HG03066 (cell line): ENCODE data around the gene ZBTB40.

ENCODE experiments used
- ATAC-seq: cut with Tn5 transposase; IDR thresholded peaks from one replicate; pipeline ENCODE4 v1.9.1; 2021; ENCODE audit warnings: low read depth; ENCODE audit not compliant: unreplicated experiment

The ZBTB40 gene

DNA sequence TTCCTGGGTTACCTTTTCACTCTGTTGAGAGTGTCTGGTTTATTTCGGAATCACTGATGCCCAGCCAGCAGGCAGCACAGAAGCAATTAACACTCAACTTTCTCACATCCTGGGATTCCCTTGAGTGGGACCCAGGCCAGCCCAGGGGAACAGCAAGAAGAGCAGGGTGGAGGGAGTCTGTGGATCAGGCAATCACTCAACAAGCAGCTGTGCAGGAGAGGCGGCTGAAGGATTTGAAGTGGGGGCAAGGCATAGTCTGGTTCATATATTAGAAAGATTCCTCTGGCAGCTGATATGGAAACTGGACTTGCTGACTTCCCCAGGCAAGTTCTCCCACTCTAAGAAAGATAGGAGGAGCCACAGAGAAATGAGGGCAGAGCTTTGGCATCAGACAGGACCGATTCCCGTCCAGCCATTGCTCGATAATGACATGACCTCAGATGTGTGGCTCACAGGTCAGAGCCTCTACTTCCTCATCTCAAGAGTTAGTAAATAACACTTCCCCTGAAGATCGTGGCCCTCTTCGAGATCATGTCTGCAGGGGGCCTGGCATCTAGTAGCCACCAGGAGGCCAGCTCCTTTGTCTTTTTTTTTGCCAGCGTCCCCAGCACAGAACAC is 124.0 kb downstream of the ZBTB40 start:
- ATAC-seq, result no peak

DNA sequence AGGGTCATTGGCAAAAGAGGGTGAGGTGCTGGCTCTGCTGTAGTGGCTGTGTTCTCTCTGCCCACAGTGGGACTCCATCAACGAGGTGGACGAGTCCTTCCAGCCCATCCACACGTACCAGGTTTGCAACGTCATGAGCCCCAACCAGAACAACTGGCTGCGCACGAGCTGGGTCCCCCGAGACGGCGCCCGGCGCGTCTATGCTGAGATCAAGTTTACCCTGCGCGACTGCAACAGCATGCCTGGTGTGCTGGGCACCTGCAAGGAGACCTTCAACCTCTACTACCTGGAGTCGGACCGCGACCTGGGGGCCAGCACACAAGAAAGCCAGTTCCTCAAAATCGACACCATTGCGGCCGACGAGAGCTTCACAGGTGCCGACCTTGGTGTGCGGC is 124.5 kb downstream of the ZBTB40 start:
- ATAC-seq, result no peak

- no peak for ATAC-seq
Observed at GRCh38 chr1:22576617-22577016, 125.0 kb downstream of the ZBTB40 start.

DNA sequence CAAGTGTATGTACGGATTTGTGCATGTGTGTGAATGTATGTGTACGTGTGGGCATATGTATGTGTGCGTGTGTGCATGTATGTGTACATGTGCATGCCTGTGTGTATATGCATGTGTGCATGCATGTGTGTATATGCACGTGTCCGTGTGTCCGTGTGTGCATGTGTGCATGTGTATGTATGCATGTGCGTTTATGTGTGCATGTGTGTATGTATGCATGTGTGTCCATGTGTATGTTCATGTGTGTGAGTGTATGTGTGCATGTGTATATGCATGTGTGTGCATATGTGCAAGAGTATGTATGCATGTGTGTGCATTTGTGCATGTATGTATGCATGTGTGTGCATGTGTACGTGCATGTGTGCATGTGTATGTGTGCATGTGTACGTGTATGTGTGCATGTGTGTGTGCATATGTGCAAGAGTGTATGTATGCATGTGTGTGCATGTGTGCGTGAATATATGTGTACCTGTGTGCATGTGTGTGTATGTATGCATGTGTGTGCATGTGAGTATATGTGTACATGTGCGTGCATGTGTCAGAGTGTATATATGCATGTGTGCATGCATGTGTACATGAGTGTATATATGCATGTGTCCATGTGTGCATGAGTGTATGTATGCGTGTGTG is 127.2 kb downstream of the ZBTB40 start:
- no peak for ATAC-seq

- ATAC-seq, result no peak
Observed at GRCh38 chr1:22579541-22580155, 128.0 kb downstream of the ZBTB40 start.
